Kidney (tissue), 14 donors: Measurements from ENCODE around the gene HOXB3. TPM values are rescaled to one million over a fixed set of nuclear protein-coding genes. Genes with fewer than 3 reads are reported as not detected.
A peak's percentile ranks its signal among the peaks of the same experiment; 100 is the strongest.

Experiments
- DNase-seq, 5 donors: peaks; one replicate each; pipeline ENCODE4 v3.0.0-alpha.2; 2013 to 2020
- FAIRE-seq: peaks from 2 replicates; lab custom pipeline; 2012; peaks lifted over from hg19 to GRCh38; lab: Jason Lieb, UNC
- H3K27ac ChIP-seq, 2 donors: one replicate each; pipeline ENCODE4 v1.7.0; 2013; ENCODE audit warnings: low read depth in 2 of 2, low read length in 2 of 2, inconsistent platforms in 1 of 2
- H3K27me3 ChIP-seq: one replicate; pipeline ENCODE4 v1.7.1; 2013; ENCODE audit warnings: low read length, inconsistent platforms; ENCODE audit not compliant: control insufficient read depth, insufficient read depth
- H3K36me3 ChIP-seq, 3 donors: one replicate each; pipeline versions ENCODE4 v1.7.0 to v1.7.1; 2013; ENCODE audit warnings: low read length in 3 of 3, control low read depth in 1 of 3, inconsistent platforms in 1 of 3; ENCODE audit not compliant: insufficient read depth in 3 of 3, control insufficient read depth in 2 of 3
- H3K4me1 ChIP-seq, 3 donors: one replicate each; pipeline versions ENCODE4 v1.7.0 to v1.7.1; 2013; ENCODE audit warnings: low read length in 3 of 3, inconsistent platforms in 1 of 3, low read depth in 1 of 3; ENCODE audit not compliant: control insufficient read depth in 2 of 3, insufficient read depth in 2 of 3
- H3K4me3 ChIP-seq, 3 donors: one replicate each; pipeline versions ENCODE4 v1.7.0 to v1.8.1; 2013; ENCODE audit warnings: low read length in 3 of 3, control low read depth in 1 of 3, inconsistent platforms in 1 of 3
- H3K9ac ChIP-seq, 3 donors: one replicate each; pipeline versions ENCODE4 v1.7.0 to v1.7.1; 2013; ENCODE audit warnings: low read length in 3 of 3, control low read depth in 1 of 3, inconsistent platforms in 1 of 3
- H3K9me3 ChIP-seq, 3 donors: one replicate each; pipeline versions ENCODE4 v1.7.0 to v1.7.1; 2013; ENCODE audit warnings: low read length in 3 of 3, control low read depth in 1 of 3, inconsistent platforms in 1 of 3; ENCODE audit not compliant: control insufficient read depth in 2 of 3, insufficient read depth in 1 of 3
- CTCF ChIP-seq: IDR thresholded peaks from 3 replicates; pipeline ENCODE4 v1.5.1; 2012; ENCODE audit warnings: mild to moderate bottlenecking, moderate library complexity, borderline replicate concordance; ENCODE audit not compliant: insufficient read depth; ENCODE audit errors: extremely low read depth
- intact Hi-C: fragments of 100-400 bp; cut with DNase I; formaldehyde crosslinking; loops from one replicate; pipeline ENCODE4 v1.11.1; 2022
- polyA plus RNA-seq: library from polyadenylated mRNA; stranded (reverse); fragments of 350-450 nt; fragmentation: Illumina TruSeq; extraction: RNeasy Lipid Tissue Mini Kit (QIAGEN cat#74804); gene quantifications from one replicate; pipeline ENCODE4 v1.2.3, GENCODE V29; 2014; ENCODE audit warnings: low read depth, low replicate concordance; ENCODE audit not compliant: insufficient read depth
- total RNA-seq: library from RNA; stranded (reverse); fragmentation: NEBNext Ultra II Directional; extraction: Animal tissue kit (Norgen Biotek cat#: 25700); gene quantifications from one replicate; pipeline ENCODE4 v1.2.1, GENCODE V29; 2021
- donor health status: control.
- donor health status: control.
- donor health status: control.
- donor health status: control.
- donor health status: control.
- donor health status: DM: yes; HTN: yes; CAD: no.
- donor health status: Normal renal cell carcinoma (clear cell type).

Gene HOXB3
- total and polyA plus RNA-seq, 2 donors from 2014 or later: 12.1 to 99.0 TPM

DNA sequence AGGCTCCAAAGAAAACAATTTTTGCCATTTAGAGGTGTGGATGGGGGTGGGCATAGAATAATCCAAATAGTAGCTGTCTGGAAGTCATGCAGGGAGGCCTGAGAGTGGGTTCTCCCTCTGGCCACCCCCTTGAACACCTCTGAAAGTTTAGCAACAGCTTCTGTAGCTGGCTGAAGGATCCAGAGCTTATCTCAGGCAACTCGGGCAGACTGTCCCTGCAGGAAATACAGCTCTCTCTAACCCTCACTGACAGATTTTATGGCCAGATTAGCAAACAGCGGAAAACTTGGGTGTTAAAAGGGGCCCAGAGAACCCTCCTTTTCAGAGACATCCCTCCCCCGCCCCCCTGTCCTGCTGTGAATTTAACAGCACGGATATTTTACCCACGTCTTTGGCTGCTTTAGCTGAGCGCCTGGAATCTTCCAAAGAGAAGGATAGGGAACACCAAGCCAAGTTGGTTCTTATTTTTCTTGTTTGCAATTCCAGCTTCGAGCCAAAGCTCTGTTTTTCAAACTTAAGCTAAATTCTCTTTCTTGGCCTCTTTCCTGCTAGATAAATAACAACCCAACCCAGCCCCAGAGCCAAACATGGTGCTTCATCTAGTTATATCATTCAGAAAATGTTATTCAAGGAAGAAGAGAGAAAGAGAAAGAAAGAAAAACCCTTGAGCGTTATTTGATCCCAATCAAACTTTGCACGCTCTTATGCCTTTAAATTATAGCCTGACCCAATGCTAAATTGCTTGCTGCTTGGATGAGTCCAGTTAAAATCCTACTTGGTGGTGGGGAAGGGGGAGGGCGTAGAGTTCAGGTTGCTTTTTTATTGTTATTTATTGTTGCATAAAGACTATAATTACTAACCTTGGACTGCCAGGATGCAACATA lies 42.9 kb downstream of the HOXB3 start:
- no peaks in the 10 kb centered on the region for H3K27me3 ChIP-seq
- TF ChIP-seq CTCF: no peak
- FAIRE-seq: no peak

DNA sequence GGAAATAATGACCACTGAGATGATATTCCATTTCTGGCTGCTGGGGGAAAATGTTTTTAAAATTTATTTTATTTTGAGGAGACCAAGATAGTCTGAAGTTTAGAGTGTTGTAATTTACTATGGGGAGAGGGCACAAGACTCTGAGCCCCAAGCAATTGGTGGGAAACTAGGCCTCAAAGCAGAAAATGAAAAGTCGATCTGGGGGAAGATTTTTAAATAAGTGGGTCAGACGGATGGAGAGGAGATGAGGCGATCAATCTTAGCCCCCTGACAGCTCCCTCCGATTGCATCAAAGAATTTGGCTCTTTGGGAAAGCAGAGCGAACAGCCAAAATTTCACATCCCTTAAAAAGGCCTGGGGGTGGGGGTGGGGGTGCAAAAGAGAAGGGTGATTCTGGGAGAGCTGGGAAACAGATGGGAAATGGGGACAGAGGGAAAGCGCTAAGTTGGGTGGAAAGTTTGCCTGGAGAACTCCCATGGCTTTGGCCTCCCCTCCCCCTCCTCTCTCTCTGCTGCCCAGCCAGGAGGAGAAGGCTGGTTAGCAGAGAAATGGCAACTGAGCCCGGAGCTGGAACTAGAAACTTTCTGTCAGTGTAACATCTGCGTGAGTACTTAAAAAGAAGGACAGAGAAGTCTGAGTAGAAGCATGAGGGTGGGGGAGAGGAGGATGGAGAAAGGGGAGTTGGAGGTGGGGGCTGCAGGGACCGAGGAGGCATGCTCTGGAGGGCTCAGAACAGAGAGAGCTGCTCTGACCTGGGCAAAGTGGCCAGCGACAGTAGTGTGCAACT lies 43.7 kb downstream of the HOXB3 start:
- H3K4me3 ChIP-seq: peak overlapping the region in 1 of 3 donors; percentile 45
- FAIRE-seq: no peak
- intact Hi-C loops: no loop called here
- no peaks in the 10 kb centered on the region for H3K9me3 ChIP-seq
- TF ChIP-seq CTCF: no peak
- DNase-seq: peak in 4 of 5 donors; percentile 77 to 87 (median 83)
- no peaks in the 10 kb centered on the region for H3K27me3 ChIP-seq
- H3K4me1 ChIP-seq: peaks cover 9 to 28% (median 27%) of the 10 kb centered on the region in 3 donors
- H3K36me3 ChIP-seq: peaks cover 0 to 3% (median 2%) of the 10 kb centered on the region in 3 donors
- peak overlapping the region in 1 of 3 donors; percentile 53 for H3K9ac ChIP-seq
- H3K27ac ChIP-seq: peak overlapping the region; percentile 66 to 87

More for the DNA sequence above, 42.9 kb downstream of the HOXB3 start:
- DNase-seq: peak in 4 of 5 donors; percentile 78 to 94 (median 85)
- peak overlapping the region; percentile 66 to 87 for H3K27ac ChIP-seq
- H3K9me3 ChIP-seq: no peaks in the 10 kb centered on the region
- H3K36me3 ChIP-seq: peaks cover 0 to 3% (median 2%) of the 10 kb centered on the region in 3 donors
- intact Hi-C loops: no loop called here
- H3K4me1 ChIP-seq: peaks cover 9 to 27% (median 27%) of the 10 kb centered on the region in 3 donors
- H3K9ac ChIP-seq: peak overlapping the region; percentile 1 to 53 (median 17)
- H3K4me3 ChIP-seq: peak overlapping the region in 1 of 3 donors; percentile 45

DNA sequence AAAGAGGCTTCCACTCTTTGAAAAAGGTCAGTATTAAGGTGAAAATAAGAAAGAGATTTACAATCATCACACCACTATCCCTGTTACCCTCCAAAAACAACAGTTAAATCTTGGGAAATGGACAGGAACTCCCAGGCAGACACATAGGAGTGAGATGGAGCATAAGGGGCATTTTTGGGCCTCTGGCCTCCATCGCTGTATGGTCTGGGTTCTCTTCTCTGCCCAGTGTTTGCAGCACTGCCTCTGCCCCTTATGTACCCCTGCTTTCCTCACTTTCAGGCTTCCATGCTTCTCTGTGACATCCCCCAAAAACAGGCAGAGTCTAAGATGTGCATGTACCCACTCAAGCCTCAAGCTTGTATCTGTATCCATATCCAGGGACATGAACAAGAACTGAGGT lies 44.5 kb downstream of the HOXB3 start:
- H3K27ac ChIP-seq: peak overlapping the region in 1 of 2 donors; percentile 96

More for the DNA sequence above, 44.5 kb downstream of the HOXB3 start:
- peak overlapping the region; percentile 26 to 99 (median 52) for H3K9ac ChIP-seq
- no peaks in the 10 kb centered on the region for H3K9me3 ChIP-seq
- intact Hi-C loops: no loop called here
- peaks cover 9 to 34% (median 27%) of the 10 kb centered on the region in 3 donors for H3K4me1 ChIP-seq
- no peak overlapping the region for H3K4me3 ChIP-seq
- FAIRE-seq: no peak
- DNase-seq: peak in 2 of 5 donors; percentile 33 to 54
- H3K36me3 ChIP-seq: peaks cover 0 to 3% (median 2%) of the 10 kb centered on the region in 3 donors
- H3K27me3 ChIP-seq: no peaks in the 10 kb centered on the region
- TF ChIP-seq CTCF: no peak
